ENCODE results near the gene SERAC1. TPM values are rescaled to one million over a fixed set of nuclear protein-coding genes. Genes with fewer than 3 reads are reported as not detected.

The SERAC1 gene
- total RNA-seq, 1 donor from 2014 or later: 9.5 TPM

- Histone ChIP-seq H3K36me3 (ENCODE audit: control insufficient read depth, insufficient read depth, low read length) (peaks cover 5% of the 10 kb centered on the region), H3K4me3 (ENCODE audit: low read depth, low read length) (no peak overlapping the region), H3K27me3 (ENCODE audit: control insufficient read depth, insufficient read depth, low read length) (no peaks in the 10 kb centered on the region)
- TF ChIP-seq CTCF (IDR thresholded peaks at IDR 0.05; ENCODE audit: insufficient read depth, low read length, poor library complexity, severe bottlenecking): no peak
- DNase-seq (ENCODE audit: low read depth): no peak
Measured at GRCh38 chr6:158067436-158068015, 100.5 kb downstream of the SERAC1 start.

GRCh38 chr6:158066136-158066781 lies 101.8 kb downstream of the SERAC1 start:
- H3K4me3 ChIP-seq (ENCODE audit: low read depth, low read length): no peak overlapping the region
- DNase-seq (ENCODE audit: low read depth): no peak
- TF ChIP-seq CTCF (IDR thresholded peaks at IDR 0.05; ENCODE audit: insufficient read depth, low read length, poor library complexity, severe bottlenecking): no peak
- H3K36me3 ChIP-seq (ENCODE audit: control insufficient read depth, insufficient read depth, low read length): peaks cover 5% of the 10 kb centered on the region
- H3K27me3 ChIP-seq (ENCODE audit: control insufficient read depth, insufficient read depth, low read length): no peaks in the 10 kb centered on the region

- H3K4me3 ChIP-seq (ENCODE audit: low read depth, low read length): no peak overlapping the region
- peaks cover 2% of the 10 kb centered on the region for H3K36me3 ChIP-seq (ENCODE audit: control insufficient read depth, insufficient read depth, low read length)
- H3K27me3 ChIP-seq (ENCODE audit: control insufficient read depth, insufficient read depth, low read length): no peaks in the 10 kb centered on the region
- DNase-seq (ENCODE audit: low read depth): no peak
- TF ChIP-seq CTCF (IDR thresholded peaks at IDR 0.05; ENCODE audit: insufficient read depth, low read length, poor library complexity, severe bottlenecking): no peak
Measured at GRCh38 chr6:158064725-158065251, 103.3 kb downstream of the SERAC1 start.

- no peak for TF ChIP-seq CTCF (IDR thresholded peaks at IDR 0.05; ENCODE audit: insufficient read depth, low read length, poor library complexity, severe bottlenecking)
- Histone ChIP-seq H3K36me3 (ENCODE audit: control insufficient read depth, insufficient read depth, low read length) (peaks cover 2% of the 10 kb centered on the region), H3K4me3 (ENCODE audit: low read depth, low read length) (no peak overlapping the region), H3K27me3 (ENCODE audit: control insufficient read depth, insufficient read depth, low read length) (no peaks in the 10 kb centered on the region)
- no peak for DNase-seq (ENCODE audit: low read depth)
Measured at GRCh38 chr6:158063736-158064135, 104.3 kb downstream of the SERAC1 start.

GRCh38 chr6:158061709-158062461 lies 106.2 kb downstream of the SERAC1 start:
- Histone ChIP-seq H3K27me3 (ENCODE audit: control insufficient read depth, insufficient read depth, low read length) (no peaks in the 10 kb centered on the region), H3K4me3 (ENCODE audit: low read depth, low read length) (no peak overlapping the region), H3K36me3 (ENCODE audit: control insufficient read depth, insufficient read depth, low read length) (peaks cover 2% of the 10 kb centered on the region)
- no peak for DNase-seq (ENCODE audit: low read depth)
- TF ChIP-seq CTCF (IDR thresholded peaks at IDR 0.05; ENCODE audit: insufficient read depth, low read length, poor library complexity, severe bottlenecking): no peak
